Measurements from ENCODE around the gene SULT4A1.

DNA sequence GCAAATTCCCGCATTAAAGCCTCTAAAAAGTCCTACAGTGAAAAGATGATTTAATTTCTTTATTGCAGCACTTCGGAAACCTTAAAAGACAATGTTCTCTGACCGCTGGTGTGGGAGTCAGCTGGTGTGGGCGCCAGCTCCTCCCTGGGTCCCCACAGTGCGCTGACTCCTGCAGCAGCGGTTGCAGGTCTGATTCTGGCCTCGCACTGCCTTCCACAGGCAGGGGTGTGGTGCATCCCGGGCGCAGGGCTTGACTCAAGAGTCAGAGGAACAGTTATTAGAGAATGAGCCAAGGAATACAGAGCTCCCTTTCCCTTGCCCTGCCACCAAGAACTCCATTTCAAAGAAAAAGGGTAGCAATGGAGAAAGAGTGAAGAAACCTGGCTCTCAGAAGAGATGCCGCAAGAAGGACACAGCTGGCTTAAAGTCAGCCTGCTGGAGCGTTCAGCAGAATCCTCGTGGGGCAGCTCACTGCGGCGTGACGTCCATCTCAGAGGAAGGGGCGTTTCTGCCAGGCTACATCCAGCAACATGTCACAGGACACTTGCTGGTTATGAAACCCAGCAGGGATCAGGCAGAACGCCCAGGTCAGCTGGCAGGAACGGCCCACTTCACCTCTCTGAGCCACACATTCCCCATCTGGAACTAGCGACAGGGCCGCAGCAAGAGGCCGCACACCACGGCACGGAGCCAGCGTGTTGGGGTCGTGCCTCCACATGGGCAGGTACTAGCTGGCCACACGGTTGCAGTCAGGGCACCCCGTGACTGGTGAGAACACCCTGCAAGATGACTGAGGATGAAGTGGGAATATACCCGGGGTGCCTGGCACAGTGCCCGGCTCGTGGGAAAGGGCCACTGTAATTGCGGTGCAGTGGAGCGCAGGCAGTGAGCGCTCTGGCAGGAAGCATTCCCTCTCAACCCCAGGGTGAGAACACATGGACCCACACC, 32.1 kb downstream of the SULT4A1 start:
- TF ChIP-seq, protein P1, sequence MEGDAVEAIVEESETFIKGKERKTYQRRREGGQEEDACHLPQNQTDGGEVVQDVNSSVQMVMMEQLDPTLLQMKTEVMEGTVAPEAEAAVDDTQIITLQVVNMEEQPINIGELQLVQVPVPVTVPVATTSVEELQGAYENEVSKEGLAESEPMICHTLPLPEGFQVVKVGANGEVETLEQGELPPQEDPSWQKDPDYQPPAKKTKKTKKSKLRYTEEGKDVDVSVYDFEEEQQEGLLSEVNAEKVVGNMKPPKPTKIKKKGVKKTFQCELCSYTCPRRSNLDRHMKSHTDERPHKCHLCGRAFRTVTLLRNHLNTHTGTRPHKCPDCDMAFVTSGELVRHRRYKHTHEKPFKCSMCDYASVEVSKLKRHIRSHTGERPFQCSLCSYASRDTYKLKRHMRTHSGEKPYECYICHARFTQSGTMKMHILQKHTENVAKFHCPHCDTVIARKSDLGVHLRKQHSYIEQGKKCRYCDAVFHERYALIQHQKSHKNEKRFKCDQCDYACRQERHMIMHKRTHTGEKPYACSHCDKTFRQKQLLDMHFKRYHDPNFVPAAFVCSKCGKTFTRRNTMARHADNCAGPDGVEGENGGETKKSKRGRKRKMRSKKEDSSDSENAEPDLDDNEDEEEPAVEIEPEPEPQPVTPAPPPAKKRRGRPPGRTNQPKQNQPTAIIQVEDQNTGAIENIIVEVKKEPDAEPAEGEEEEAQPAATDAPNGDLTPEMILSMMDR (IDR thresholded peaks at IDR 0.05) = no peak
- TF ChIP-seq POLR2A (IDR thresholded peaks at IDR 0.05) = no peak

Measured in Peyer's patch (tissue), 4 donors.